HG02870 (cell line): ENCODE measurements around the gene C1QTNF8.

ENCODE experiments used
- ATAC-seq: cut with Tn5 transposase; IDR thresholded peaks from one replicate; pipeline ENCODE4 v1.9.1; 2021; ENCODE audit warnings: mild to moderate bottlenecking, moderate library complexity; ENCODE audit not compliant: unreplicated experiment

C1QTNF8 gene

GRCh38 chr16:1096169-1097082, at the start of gene C1QTNF8:
Gene C1QTNF8 (minus strand): TSS chr16:1096244. CDS start chr16:1094922, 1,322 bp downstream.
- no peak for ATAC-seq

- ATAC-seq = no peak
These were observed 49.5 kb upstream of the C1QTNF8 start for GRCh38 chr16:1145383-1146100.

GRCh38 chr16:1144476-1145382, 48.7 kb upstream of the C1QTNF8 start:
- no peak for ATAC-seq

- ATAC-seq = no peak
These were observed 47.9 kb upstream of the C1QTNF8 start for GRCh38 chr16:1143761-1144450.

- no peak for ATAC-seq
These were observed 46.9 kb upstream of the C1QTNF8 start for GRCh38 chr16:1142911-1143310.

- no peak for ATAC-seq
These were observed 45.7 kb upstream of the C1QTNF8 start for GRCh38 chr16:1141716-1142115.

- ATAC-seq = no peak
These were observed 45.1 kb upstream of the C1QTNF8 start for GRCh38 chr16:1141191-1141590.

GRCh38 chr16:1140582-1141162, 44.6 kb upstream of the C1QTNF8 start:
- no peak for ATAC-seq

GRCh38 chr16:1137604-1138003, 41.6 kb upstream of the C1QTNF8 start:
- no peak for ATAC-seq

GRCh38 chr16:1135459-1135825, 39.4 kb upstream of the C1QTNF8 start:
- no peak for ATAC-seq

- ATAC-seq = no peak
These were observed 38.9 kb upstream of the C1QTNF8 start for GRCh38 chr16:1134776-1135458.

GRCh38 chr16:1133810-1134520, 37.9 kb upstream of the C1QTNF8 start:
- ATAC-seq = no peak

GRCh38 chr16:1133271-1133670, 37.2 kb upstream of the C1QTNF8 start:
- no peak for ATAC-seq

GRCh38 chr16:1132431-1132830, 36.4 kb upstream of the C1QTNF8 start:
- no peak for ATAC-seq

GRCh38 chr16:1131378-1131994, 35.4 kb upstream of the C1QTNF8 start:
- no peak for ATAC-seq

GRCh38 chr16:1130382-1130781, 34.3 kb upstream of the C1QTNF8 start:
- no peak for ATAC-seq

GRCh38 chr16:1129106-1129960, 33.3 kb upstream of the C1QTNF8 start:
- ATAC-seq = no peak
